NCI-H1048 (cell line): ENCODE data around the gene NCR1.
"Not testable (repeated sequence)": the region's sequence is repeated elsewhere in the genome, so short reads cannot be mapped to it uniquely, and the experiment has no call there.

Experiments used
- DNase-seq: peaks from one replicate; lab custom pipeline; 2025; lab: John Stamatoyannopoulos, UW

The NCR1 gene, protein sequence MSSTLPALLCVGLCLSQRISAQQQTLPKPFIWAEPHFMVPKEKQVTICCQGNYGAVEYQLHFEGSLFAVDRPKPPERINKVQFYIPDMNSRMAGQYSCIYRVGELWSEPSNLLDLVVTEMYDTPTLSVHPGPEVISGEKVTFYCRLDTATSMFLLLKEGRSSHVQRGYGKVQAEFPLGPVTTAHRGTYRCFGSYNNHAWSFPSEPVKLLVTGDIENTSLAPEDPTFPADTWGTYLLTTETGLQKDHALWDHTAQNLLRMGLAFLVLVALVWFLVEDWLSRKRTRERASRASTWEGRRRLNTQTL

DNA sequence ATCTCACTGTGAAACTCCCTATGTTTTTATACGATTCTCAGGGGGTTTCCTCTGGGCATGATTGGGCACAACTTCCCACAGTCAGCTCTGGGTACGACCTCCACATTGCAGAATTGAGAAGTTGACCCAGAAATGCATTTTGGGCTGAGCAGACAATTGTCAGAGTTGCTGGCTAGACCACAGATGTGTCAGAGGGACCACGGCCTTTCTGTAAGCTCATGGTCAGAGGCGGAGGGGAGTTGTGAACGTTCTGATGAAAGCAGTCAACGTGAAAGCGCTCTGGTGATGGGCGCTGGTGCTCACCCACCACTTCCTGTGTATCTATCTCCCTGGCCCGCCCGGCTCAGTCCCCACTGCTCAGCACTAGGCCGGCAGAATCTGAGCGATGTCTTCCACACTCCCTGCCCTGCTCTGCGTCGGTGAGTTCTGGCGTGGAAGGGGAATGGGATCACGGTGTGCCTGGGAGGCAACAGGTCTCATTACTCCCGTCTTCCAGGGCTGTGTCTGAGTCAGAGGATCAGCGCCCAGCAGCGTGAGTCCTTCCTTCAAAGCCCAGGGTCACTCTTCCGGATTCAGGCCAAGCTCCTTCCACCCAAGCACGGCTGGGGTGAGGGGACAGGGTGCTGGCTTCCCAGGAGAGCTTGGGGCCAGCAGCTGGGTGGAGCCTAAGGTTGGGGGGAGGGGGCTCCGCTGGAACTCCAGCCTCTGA lies at the start of gene NCR1:
Gene NCR1 (plus strand): TSS at position 346 of the 709 bp plus-strand sequence. CDS start 40 bp downstream, at position 386.
- no peak for DNase-seq

DNA sequence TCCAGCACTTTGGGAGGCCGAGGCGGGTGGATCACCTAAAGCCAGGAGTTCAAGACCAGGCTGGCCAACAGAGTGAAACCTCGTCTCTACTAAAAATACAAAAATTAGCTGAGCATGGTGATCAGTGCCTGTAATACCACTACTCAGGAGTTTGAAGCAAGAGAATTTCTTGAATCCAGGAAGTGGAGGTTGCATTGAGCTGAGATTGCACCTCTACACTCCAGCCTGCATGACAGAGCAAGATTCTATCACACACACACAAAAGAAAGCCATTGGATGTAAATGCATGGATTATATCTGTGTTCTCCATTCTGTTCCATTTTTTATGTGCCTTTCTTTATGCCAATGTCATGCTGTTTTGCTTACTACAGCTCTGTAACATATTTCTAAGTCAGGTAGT lies 47.5 kb upstream of the NCR1 start:
- DNase-seq = not testable (repeated sequence)

DNA sequence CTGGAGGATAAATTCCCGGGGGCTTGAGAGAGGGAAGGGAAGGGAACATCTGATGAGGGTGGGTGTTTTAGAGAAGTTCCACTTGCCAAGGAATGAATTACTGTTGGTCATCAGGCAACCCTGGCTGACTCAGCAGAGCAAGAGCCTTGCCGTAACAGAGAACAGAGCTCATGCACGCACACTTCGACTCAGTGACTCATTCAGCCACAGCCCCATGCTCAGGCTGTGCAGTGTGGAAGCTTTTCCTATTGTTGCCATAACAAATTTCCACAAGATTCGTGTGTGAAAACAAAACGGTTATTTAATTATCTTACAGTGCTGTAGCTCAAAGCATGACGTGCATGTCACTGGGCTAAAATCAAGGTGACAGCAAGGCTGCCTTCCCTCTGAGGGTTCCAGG lies 46.5 kb upstream of the NCR1 start:
- DNase-seq = not testable (repeated sequence)

DNA sequence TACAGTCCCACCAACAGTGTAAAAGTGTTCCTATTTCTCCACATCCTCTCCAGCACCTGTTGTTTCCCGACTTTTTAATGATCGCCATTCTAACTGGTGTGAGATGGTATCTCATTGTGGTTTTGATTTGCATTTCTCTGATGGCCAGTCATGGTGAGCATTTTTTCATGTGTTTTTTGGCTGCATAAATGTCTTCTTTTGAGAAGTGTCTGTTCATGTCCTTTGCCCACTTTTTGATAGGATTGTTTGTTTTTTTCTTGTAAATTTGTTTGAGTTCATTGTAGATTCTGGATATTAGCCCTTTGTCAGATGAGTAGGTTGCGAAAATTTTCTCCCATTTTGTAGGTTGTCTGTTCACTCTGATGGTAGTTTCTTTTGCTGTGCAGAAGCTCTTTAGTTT lies 42.5 kb upstream of the NCR1 start:
- DNase-seq = not testable (repeated sequence)

DNA sequence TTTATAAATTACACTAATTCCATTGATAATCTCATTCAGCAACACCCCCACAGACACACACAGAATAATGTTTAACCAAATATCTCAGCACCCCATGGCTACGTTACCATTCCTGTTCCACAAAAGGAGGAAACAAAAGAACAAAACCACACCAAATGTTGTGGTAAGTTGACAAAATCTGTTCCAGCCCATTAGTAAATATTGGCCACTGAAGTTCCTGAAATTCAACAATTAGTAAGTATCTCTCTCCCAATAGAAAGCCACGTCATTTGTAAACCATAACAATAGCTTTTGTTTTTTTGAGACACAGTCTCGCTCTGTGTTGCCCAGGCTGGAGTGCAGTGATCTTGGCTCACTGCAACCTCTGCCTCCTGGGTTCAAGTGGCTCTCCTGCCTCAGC lies 34.3 kb upstream of the NCR1 start:
- no peak for DNase-seq

DNA sequence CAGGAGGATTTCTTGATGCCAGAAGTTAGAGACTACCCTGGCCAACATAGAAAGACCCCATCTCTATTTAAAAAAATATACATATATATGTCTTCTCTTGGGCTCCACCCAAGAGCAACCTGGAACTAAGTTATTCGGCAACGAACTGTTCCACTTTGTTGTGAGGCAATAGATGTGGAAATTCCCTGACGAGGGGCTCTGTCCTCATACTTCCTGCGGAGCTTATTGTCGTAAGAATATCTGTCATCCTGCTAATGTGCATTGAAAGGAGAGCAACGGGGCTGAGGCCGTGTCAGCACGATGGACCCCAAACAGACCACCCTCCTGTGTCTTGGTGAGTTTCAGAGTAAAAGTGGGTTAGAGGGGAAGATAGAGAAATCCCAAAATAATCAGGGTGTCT lies 32.0 kb upstream of the NCR1 start, which contains the start of gene FCAR:
Gene FCAR (plus strand): TSS at position 246 of the 400 bp plus-strand sequence. CDS start 55 bp downstream, at position 301.
- DNase-seq = no peak

DNA sequence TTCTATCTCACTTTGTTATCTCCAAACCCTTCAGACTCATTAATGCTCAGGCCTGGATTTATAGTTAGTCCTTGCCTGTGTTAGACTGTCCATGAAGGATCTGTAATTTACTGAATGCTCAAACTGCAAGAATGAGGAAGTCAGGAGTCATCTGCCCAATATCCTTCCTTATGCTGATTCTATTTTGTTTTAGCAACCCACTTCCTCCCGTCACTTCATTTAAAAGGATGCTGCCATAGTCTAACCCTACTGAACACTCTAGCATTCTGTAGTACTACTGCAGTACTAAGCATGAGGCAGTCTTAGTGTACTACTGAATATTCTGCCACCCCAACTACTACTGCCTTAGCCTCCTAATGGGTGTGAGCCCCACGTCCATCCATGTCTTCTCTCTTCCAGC lies 30.4 kb upstream of the NCR1 start:
- DNase-seq = no peak

DNA sequence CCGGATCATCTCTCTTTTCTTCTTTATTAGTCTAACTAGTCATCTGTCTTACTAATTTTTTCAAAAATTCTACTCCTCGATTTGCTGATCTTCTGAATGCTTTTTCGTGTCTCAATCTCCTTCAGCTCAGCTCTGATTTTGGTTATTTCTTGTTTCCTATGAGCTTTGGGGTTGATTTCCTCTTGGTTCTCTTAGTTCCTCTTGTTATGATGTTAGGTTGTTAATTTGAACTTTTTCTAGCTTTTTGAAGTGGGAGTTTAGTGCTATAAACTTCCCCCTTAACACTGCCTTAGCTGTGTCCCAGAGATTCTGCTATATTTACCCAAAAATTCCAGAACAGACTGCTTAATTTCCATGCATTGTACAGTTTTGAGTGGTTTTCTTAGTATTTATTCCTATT lies 28.5 kb upstream of the NCR1 start:
- no peak for DNase-seq

DNA sequence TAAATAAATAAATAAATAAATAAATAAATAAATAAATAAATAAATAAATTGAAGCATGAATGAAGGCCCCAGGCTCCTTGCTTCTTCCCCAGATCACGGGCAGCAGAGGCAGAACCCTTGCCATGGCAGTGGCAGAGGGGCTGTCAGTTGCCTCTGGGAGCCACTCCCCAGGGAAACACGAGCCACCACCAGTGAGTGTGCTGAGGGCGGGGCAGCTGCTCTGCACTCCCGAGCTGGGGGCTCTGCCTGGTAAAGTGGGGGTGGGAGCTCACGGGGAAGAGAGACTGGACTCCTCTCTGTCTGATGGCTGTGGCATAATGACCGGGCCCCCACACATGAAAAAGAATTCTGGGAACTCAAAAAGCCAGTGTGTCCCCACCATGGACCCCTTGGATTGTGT lies 24.1 kb upstream of the NCR1 start:
- DNase-seq = no peak

DNA sequence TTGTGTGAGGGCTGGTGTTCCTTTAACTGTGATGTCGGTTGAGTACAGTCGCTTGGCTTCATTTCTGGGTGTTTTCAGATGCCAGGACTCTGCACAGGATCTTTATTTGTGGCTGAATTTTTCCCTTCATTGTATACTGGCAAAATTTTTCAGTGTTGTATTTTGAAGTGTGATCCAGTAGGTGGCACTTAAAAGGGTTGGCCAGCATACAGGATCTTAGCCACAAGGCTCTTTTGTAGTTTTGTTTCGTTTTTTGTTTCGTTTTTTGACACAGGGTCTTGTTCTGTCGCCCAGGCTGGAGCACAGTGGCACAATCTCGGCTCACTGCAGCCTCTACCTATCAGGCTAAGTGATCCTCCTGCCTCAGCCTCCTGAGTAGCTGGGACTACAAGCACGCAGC lies 23.2 kb upstream of the NCR1 start:
- DNase-seq = no peak

DNA sequence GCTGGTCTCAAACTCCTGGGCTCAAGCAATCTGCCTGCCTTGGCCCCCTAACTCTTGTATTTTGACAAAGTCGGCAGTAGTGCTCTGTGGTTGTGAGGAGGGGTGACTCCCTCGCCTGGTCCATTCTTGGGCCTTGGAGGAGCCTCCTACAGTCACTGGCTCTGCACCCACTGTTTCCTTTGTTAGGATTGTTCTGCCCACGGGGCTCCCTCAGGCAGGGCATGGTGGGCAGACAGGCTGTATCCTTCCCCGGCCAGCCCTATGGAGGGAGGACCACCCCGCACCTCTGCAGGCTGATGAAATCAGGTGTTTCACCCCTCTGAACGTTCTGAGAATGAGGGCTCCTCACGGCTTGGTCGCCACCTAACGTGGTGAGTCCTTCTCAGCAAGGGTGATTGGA lies 22.7 kb upstream of the NCR1 start:
- DNase-seq = no peak

DNA sequence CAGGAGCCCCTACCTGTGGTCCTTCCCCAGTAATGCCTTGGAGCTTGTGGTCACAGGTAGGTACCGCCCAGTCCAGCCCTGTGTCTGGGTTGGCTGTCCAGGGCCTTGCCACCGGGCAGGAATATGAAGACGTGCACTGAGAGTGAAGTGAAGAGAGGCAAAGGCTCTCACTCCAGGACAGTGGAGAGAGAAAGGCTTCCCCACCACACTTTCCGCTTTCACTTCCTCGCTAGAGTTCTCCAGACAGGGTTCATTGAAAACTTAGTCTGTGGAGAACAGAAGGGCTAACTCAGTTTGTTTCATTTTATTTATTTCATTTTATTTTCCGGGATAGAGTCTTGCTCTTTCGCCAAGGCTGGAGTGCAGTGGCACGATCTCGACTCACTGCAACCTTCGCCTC lies 17.7 kb upstream of the NCR1 start:
- no peak for DNase-seq

DNA sequence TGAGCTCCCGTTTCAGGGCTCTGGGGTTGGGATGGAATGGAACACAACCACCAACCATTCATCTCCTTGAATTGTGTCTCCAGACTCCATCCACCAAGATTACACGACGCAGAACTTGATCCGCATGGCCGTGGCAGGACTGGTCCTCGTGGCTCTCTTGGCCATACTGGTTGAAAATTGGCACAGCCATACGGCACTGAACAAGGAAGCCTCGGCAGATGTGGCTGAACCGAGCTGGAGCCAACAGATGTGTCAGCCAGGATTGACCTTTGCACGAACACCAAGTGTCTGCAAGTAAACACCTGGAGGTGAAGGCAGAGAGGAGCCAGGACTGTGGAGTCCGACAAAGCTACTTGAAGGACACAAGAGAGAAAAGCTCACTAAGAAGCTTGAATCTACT lies 16.4 kb upstream of the NCR1 start:
- no peak for DNase-seq

DNA sequence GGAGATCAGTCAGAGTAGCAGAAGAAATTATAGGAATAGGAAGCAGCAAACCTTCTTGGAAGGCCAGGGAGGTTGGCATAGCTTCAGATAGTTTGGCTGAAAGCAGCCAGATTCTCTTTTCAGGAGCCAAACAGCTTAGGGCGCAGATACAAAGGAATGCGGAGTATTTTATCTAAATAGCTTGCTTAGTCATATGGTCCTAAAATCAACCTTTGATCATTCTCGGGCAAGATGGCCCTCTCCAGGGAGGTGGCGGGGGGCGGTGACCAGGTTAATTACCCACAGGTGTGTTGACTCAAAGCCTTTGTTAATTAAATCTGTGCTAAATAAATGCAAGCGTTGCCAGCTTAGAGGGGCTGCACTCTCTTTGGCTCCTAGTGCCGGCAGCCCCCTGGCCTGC lies 12.5 kb upstream of the NCR1 start:
- no peak for DNase-seq

DNA sequence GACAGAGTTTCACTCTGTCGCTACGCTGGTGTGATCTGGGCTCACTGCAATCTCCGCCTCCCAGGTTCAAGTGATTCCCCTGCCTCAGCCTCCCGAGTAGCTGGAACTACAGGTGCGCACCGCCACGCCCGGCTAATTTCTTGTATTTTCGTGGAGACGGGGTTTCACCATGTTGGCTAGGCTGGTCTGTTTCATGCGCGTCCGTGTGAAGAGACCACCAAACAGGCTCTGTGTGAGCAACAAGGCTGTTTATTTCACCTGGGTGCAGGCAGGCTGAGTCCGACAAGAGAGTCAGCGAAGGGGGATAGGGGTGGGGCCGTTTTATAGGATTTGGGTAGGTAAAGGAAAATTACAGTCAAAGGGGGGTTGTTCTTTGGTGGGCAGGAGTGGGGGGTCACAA lies 11.8 kb upstream of the NCR1 start:
- DNase-seq = not testable (repeated sequence)

DNA sequence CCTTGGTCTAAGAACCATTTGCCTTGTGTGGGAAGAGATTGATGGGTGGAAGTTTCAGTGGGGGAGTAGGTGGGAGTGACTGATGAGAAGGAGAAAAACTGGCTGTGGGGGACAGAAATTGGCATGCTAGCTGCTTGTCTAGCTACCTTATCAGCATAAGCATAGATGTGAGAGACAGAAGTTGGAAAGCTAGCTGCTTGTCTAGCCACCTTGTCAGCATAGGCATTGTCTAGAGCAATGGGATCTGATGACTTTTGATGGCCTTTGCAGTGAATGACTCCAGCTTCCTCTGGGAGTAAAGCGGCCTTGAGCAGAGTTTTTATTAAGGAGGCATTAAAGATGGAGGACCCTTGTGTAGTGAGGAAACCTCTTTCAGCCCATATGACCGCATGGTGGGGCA lies 9.9 kb upstream of the NCR1 start:
- no peak for DNase-seq

DNA sequence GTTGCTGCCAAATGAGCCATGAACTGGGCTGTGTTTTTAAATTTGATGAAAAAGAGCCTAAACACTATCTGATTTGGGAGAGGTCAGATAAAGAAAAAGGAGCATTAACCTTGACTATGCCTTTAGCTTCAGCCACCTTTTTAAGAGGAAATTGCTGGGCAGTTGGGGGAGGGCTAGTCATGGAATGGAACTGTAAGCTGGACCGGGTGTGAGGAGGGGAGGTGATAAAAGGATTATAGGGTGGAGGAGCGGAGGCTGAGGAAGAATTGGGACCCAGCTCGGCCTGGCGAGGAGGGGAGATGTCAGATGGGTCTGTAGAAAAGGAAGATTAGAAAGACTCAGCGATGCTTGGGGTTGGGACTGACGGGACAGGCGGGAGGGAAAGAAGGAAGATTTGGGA lies 7.3 kb upstream of the NCR1 start:
- not testable (repeated sequence) for DNase-seq

DNA sequence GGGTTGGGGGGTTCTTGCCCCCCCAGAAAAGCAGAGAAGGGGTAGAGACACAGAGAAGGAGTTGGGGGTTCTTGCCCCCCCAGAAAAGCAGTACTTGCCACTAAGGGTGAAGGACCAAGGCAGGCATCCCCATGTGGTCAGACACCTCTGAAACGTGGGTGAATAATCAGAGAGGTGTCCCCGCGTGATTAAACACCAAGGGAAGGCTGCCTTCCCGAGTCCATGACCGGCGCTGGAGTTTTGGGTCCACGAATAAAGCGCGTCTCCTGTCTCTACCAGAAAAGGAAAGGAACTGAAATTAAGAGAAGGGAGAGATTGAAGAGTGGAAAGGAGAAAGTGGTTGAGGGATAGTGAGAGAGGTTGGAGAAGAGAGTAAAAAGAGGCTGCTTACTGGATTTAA lies 6.3 kb upstream of the NCR1 start:
- DNase-seq = not testable (repeated sequence)

DNA sequence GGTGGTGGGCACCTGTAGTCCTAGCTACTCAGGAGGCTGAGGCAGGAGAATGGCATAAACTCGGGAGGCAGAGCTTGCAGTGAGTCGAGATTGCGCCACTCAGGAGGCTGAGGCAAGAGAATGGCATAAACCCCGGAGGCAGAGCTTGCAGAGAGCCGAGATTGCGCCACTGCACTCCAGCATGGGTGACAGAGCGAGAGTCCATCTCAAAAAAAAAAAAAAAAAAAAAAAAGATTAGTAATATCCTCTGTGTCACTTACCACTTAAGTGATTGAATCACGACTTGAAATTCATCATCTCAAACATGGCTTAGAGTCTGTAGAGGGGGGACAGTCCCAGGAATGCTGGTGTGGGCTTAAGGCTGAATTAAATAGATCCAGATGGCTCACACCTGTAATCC lies 4.8 kb upstream of the NCR1 start:
- not testable (repeated sequence) for DNase-seq

DNA sequence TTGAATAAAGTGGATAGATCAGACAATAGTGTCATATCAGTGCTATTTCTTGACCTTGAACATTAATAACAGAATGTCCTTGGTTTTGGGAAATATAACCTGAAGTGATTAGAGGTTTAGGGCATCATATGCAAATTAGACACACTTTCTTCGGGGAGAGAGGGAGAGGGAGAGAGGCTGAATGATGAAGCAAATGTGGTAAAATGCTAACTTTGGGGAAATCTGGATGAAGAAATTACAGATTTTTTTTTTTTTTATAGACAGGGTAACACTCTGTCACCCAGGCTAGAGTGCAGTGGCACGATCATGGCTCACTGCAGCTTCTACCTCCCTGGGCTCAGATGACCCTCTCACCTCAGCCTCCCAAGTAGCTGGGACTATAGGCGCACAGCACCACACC lies 3.9 kb upstream of the NCR1 start:
- DNase-seq = no peak

DNA sequence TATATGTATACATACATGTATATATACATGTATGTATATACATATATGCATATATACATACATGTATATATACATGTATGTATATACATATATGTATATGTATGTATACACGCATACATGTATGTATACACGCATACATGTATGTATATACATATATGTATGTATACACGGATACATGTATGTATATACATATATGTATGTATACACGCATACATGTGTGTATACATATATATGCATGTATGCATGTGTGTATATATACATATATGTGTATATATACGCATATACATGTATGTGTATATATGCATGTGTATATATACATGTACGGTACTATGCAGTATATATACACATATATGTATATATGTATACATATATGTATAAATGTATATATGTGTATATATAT lies 2.6 kb upstream of the NCR1 start:
- DNase-seq = no peak

DNA sequence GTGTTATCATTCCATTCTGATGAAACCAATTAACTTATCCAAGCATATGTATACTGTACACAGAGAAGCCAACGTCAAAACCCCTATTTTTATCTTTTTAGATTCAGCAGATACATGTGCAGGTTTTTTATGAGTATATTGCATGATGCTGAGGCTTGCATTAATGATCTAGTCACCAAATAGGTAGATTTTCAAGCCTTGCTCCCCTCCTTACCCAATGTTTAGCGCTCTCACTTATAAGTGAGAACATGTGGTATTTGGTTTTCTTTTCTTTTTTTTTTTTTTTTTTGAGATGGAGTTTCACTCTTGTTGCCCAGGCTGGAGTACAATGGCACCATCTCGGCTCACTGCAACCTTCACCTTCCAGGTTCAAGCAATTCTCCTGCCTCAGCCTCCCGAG lies 1.7 kb upstream of the NCR1 start:
- DNase-seq = not testable (repeated sequence)

DNA sequence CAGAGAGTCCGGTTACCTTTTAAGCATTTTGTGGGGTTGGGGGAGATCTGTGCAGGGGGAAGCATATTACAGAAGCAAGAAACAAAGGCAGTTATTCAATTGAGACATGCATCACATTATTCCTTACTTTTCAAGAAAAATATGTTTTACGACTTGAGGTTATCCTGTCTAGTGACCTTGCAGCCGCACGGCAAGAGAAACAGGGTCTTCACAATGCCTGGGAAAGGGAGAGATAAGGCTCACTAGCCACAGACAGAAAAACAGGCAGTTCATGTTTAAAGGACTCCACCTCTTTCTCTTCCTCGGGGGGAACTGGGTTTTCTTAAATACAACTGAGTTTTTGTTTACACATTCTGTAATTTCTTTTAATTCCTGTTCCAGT lies 536 bp upstream of the NCR1 start:
- DNase-seq = no peak

DNA sequence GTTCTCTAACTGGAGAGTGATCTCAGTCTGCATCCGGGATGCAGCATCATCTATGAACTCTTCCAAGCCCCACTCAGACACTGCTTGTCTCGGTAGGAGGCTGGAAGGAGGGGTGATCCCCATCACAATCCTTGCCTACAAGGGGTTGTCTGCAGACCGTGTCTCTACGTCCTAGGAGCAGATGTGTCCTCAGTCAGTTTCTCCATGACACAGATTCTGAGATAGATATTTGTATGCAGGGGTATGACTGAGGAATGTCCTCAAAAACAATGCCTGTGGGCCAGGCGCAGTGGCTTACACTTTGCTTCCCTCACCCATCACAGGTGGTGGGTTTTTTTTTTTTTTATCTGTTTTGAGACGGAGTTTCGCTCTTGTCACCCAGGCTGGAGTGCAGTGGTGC lies 871 bp downstream of the NCR1 start:
- DNase-seq = no peak
